ENCODE data around the gene TAF4.

DNA sequence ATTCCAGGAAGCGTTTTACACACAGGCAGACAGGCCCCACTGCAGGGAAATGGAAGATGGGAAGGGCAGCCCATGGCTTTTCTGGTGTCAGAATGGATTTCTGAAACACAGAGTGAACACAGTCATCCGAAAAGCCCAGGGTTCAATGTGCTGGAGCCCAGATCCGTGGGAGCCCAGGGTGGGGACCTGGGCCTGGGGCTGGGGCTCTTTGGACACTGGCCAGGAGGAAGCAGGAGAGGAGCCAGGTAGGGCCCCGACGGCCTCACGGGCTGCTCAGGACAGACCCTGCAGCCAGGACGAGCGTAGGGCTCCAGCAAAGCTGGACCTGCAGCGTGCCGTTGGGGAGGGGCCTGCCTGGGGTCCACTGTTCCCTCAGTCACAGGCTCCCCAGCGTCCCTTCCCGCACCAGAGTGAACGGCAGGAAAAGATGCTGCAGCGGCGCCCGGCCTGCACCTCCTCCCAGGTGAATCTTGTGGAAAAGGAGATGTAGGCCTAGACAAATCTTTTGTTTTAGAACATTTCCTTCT lies 32.3 kb upstream of the TAF4 start:
- TF ChIP-seq, protein P1, sequence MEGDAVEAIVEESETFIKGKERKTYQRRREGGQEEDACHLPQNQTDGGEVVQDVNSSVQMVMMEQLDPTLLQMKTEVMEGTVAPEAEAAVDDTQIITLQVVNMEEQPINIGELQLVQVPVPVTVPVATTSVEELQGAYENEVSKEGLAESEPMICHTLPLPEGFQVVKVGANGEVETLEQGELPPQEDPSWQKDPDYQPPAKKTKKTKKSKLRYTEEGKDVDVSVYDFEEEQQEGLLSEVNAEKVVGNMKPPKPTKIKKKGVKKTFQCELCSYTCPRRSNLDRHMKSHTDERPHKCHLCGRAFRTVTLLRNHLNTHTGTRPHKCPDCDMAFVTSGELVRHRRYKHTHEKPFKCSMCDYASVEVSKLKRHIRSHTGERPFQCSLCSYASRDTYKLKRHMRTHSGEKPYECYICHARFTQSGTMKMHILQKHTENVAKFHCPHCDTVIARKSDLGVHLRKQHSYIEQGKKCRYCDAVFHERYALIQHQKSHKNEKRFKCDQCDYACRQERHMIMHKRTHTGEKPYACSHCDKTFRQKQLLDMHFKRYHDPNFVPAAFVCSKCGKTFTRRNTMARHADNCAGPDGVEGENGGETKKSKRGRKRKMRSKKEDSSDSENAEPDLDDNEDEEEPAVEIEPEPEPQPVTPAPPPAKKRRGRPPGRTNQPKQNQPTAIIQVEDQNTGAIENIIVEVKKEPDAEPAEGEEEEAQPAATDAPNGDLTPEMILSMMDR (conservative IDR thresholded peaks at IDR 0.05 in 1 of 2, IDR thresholded peaks at IDR 0.05 in 1 of 2; ENCODE audit: low read depth in 1 of 2, low read length in 2 of 2) = no peak
- TF ChIP-seq EZH2 (IDR thresholded peaks at IDR 0.05; ENCODE audit: low read length, missing control alignments) = no peak

All from fibroblast of lung (primary cell).